Heart left ventricle (tissue), 13 donors: ENCODE data around the gene ABCB9.

Experiments
- CTCF ChIP-seq, 12 donors: fragments of 200-600 bp; sonication (generic) in 4 of 12; IDR thresholded peaks; one replicate each; pipeline versions ENCODE4 v1.5.0 to v1.8.0; 2018 to 2022; ENCODE audit warnings: antibody characterized with exemption in 12 of 12, mild to moderate bottlenecking in 5 of 12
- POLR2A ChIP-seq, 2 donors: fragments of 450-650 bp; IDR thresholded peaks; one replicate each; pipeline ENCODE4 v1.6.1; 2017; ENCODE audit warnings: antibody characterized with exemption in 2 of 2, mild to moderate bottlenecking in 2 of 2, moderate library complexity in 2 of 2
- donor health status: ischemic (EF 13 %, LVEDD 7.1; RV severe dilation, severe dysfunction).
- donor health status: DM: no; HTN: yes; CAD: no.
- donor health status: DM: no; HTN: no; CAD: no.
- donor health status: ischemic (EF 25% LVEDD 6.9; RV normal size, moderate dysfunction).
- donor health status: ischemic (EF 25% LVEDD 5.7; RV mildly dilated, moderate dysfunction).
- donor health status: ischemic (EF 35%, LVEDD 5.7; RV mildly dilated, moderate dysfunction).
- donor health status: nonischemic (EF 11% LVEDD 7.7; RV severe dilation, severe dysfunction).
- donor health status: DM: yes; HTN: yes; CAD: no.
- donor health status: PGD.
- donor health status: ischemic (EF 29% LVEDD 5.4; RV normal size, mild dysfunction).
- donor health status: nonischemic (EF 23%, LVEDD 6.1; RV moderate dilation, normal function).

- no peak for TF ChIP-seq POLR2A (IDR thresholded peaks at IDR 0.05)
- no peak for TF ChIP-seq CTCF (IDR thresholded peaks at IDR 0.05)
Measured at GRCh38 chr12:122994781-122995502, 28.7 kb upstream of the ABCB9 start.
